GM12874 (cell line): Measurements from ENCODE around the gene A3GALT2.

Experiments used
- TF ChIP-seq, protein P1 (sequence below): IDR thresholded peaks from 2 replicates; pipeline ENCODE4 v1.5.1; 2011; ENCODE audit warnings: low read depth, mild to moderate bottlenecking, control low read depth, low read length, moderate library complexity; ENCODE audit not compliant: insufficient read depth

Gene A3GALT2

DNA sequence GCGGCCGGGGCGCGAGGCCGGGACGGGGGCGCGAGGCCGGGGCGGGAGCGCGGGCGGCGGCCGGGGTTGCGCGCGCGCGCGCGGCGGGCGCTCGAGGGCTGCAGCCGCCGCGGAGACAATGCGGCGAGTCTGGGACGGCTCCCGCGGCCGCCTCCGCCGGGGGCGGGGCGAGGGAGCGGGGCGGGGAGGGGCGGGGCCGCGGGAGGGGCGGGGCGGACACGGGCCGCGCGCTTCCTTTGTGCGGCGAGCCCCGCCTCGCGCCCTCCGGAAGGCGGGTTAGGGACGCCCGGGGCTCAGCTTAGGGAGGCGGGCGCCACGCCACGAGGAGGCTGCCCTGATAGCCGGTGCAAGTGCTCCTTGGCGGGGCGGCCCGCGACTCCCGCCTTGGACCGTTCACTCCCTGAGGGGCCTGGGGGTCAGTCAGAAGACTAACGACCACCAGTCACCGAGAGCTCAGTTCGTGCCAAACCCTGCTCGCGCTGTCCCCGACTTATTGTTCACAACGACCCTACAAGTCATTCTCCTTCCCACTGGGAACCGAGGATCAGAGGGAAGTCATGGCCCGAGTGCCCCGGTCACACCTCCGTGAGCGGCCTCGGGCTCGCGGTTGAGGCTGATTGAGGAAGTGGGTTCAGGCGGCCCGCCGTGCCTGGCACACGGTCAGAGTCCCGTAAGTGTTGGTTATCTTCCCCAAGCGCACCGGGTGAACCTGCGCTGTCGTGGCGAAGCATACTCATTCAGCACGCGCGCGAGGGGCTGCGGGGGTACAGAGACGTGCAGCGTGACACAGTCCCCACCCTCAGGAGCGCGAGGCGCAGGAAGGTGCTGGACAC, 29.1 kb upstream of the A3GALT2 start:
- TF ChIP-seq, protein P1, sequence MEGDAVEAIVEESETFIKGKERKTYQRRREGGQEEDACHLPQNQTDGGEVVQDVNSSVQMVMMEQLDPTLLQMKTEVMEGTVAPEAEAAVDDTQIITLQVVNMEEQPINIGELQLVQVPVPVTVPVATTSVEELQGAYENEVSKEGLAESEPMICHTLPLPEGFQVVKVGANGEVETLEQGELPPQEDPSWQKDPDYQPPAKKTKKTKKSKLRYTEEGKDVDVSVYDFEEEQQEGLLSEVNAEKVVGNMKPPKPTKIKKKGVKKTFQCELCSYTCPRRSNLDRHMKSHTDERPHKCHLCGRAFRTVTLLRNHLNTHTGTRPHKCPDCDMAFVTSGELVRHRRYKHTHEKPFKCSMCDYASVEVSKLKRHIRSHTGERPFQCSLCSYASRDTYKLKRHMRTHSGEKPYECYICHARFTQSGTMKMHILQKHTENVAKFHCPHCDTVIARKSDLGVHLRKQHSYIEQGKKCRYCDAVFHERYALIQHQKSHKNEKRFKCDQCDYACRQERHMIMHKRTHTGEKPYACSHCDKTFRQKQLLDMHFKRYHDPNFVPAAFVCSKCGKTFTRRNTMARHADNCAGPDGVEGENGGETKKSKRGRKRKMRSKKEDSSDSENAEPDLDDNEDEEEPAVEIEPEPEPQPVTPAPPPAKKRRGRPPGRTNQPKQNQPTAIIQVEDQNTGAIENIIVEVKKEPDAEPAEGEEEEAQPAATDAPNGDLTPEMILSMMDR: no peak

DNA sequence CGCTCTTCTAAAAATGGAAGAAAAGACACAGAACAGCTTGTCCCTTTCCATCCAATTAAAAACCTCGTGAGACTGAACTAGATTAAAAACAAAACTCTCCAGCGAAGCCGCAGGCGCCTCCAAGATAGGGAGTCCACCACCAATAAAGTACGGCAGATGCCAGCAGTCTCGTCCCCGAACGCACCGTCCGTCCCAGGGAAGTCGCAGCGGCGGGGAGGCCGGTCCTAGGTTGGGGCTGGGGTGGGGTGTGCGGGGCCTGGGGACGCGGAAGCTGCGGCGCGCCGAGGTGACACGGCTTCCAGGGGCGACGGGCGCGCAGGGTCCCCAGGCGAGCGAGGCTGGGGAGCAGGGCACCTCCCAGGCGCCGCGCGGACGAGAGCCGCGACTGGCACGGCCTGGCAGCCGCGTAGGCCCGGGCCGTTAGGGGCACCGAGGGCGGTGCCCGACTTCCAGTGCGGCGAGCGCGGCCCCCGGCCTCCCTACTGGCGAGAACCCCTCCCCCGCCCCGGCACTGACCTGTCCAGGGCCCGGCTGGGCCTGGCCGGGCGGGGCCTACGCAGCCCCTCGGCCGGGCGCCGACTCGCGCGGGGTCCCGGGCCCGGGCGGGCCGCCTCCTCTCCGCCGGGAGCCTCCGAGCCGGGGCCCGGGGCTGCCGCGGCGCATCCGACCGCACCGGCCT, 28.3 kb upstream of the A3GALT2 start:
- TF ChIP-seq, protein P1: no peak

GRCh38 chr1:33348676-33349080, 27.8 kb upstream of the A3GALT2 start:
- TF ChIP-seq, protein P1: no peak

DNA sequence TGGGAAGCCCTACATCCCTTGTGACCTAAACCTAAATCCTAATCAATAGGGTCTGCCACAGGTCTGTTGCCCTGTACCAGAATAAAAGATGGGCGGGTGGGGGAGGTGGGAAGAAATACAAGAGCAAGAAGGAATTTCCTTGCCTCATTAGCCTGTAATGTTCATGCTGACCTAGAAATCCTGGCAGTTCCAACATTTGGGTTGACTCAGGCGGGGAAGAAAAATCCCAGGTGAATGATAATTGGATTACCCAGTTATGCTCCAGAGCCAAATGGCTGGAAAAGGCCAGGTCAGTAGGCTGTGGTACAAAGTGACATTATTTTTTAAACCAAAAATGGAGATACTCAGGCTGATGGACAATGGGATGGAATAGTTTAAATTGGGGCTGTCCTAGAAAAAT, 27.3 kb upstream of the A3GALT2 start:
- TF ChIP-seq, protein P1: no peak

GRCh38 chr1:33347650-33347992, 26.7 kb upstream of the A3GALT2 start:
- TF ChIP-seq, protein P1: no peak

DNA sequence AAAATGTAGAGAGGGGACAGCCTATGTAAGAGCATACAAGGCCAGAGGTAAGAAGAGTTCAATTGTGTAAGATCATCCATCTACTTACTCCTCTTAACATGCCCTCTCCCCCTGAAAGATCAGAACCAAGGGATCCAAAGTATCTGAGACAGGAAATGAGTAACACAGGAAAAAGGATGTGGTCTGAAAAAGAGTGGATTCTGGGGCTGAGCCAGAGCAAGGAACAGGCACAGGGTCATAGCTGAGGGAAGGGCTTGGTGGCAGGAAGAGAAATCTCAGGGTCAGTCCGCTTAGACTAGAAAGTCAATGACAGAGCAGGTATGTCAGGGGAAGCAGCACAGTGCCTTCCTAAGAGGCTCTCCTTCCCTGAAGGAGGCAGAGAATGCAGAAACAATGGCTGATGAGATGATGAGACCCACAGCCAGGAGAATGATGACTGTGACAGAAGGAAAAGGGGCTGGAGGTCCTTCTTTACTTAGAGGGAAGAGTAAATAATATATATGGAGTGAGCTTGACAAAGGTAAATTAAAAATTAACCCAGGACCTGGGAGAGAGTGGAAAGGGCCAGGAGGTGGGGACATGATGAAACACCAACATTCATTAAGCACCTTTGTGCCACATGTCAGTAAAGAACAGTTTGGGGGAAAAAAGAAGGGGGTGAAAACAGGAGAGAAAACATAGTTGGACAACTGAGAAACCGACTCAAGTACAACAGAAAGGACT, 26.2 kb upstream of the A3GALT2 start:
- TF ChIP-seq, protein P1: no peak

DNA sequence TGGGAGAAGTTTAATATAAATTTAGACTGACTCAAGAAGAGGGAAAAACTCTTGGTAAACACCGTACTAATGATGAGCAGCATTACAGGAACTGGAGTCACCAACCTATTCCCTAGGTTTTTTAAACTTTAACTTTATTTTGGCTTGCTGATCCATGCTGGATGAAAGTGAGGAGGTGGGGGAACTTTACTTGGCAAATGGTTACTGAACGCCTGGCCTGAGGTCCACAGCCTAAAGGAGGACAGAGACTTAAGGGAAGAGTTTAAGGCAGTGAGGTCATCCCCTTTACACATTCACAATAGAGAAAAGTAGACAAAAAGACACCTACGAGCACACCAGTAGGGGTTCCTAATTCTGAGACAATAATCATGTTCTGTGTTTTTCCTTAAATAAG, 25.6 kb upstream of the A3GALT2 start:
- TF ChIP-seq, protein P1: no peak
